ENCODE measurements around the gene FGF3. TPM values are rescaled to one million over a fixed set of nuclear protein-coding genes. Genes with fewer than 3 reads are reported as not detected.

The FGF3 gene
- total RNA-seq, 2 experiments from 2014 or later, result not detected

DNA sequence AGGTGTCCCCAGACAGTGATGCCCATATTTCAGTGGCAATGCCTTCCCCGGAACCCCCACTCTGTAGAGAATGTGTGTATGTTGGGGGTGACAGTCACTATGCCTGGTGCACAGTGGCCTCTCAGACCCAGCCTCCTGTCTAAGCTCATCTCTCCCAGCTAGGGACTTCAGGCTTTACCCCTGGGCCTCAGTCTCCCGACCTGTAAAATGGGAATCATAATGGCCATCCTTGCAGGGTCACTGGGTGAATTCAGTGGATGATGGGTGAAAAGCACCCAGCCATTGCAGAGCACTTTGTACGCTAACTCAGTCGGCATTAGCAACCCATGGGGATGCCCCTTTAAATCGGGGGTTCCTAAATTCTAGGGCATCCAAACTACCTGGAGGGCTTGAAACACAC, 18.9 kb downstream of the FGF3 start:
- DNase-seq, result no peak
- no peak overlapping the region for H3K4me3 Mint-ChIP-seq
- POLR2A ChIA-PET, result no interaction called here
- no peaks in the 10 kb centered on the region for H3K9me3 Mint-ChIP-seq (ENCODE audit: low read depth)
- ATAC-seq, result no peak
- H3K4me1 Mint-ChIP-seq, result no peaks in the 10 kb centered on the region
- H3K27ac Mint-ChIP-seq, result no peak overlapping the region
- no peaks in the 10 kb centered on the region for H3K36me3 Mint-ChIP-seq (ENCODE audit: low read depth)
- intact Hi-C loops (cut with DNase I, micrococcal nuclease), result loop anchor here in 1 of 2 experiments (10.0 kb wide), 1 partner anchor 95 kb away; the partner anchor contains the start of gene FGF19
- CTCF ChIA-PET, result interaction anchor here (0.6 kb wide), 2 partner anchors 85 to 488 kb away, joined by 3 read pairs; no protein-coding TSS in a partner anchor
- H3K27me3 Mint-ChIP-seq, result no peaks in the 10 kb centered on the region

GRCh38 chr11:69799582-69799981, 19.6 kb downstream of the FGF3 start:
- H3K36me3 Mint-ChIP-seq (ENCODE audit: low read depth), result no peaks in the 10 kb centered on the region
- intact Hi-C loops (cut with DNase I, micrococcal nuclease), result no loop called here
- ChIA-PET CTCF (interaction anchor here (0.6 kb wide), 1 partner anchor 86 kb away, joined by 3 read pairs; no protein-coding TSS in a partner anchor), POLR2A (no interaction called here)
- DNase-seq, result peak; percentile 16
- H3K27me3 Mint-ChIP-seq, result no peaks in the 10 kb centered on the region
- H3K27ac Mint-ChIP-seq, result no peak overlapping the region
- H3K4me3 Mint-ChIP-seq, result no peak overlapping the region
- H3K9me3 Mint-ChIP-seq (ENCODE audit: low read depth), result no peaks in the 10 kb centered on the region
- peak; percentile 77 for ATAC-seq
- no peaks in the 10 kb centered on the region for H3K4me1 Mint-ChIP-seq

DNA sequence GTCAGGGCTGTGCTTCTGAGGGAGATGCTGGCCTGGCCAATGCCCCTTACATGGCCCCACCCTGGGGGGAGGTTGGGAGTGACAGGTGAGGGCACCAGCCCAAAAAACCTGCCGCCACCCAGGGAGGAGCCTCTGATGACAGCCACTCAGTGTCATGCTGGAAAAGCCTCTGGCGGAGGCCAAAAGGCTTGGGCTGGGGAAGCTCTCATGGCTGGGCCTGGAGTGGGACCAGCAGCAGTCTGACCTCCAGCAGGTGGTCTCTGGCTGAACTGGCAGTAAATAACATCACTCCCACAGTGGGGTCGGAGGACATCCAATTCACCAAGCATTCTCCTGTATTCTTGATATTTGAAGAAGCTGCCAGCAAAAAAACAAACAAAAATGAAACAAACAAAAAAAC, 20.1 kb downstream of the FGF3 start:
- Mint-ChIP-seq H3K36me3 (ENCODE audit: low read depth) (no peaks in the 10 kb centered on the region), H3K9me3 (ENCODE audit: low read depth) (no peaks in the 10 kb centered on the region), H3K4me3 (no peak overlapping the region), H3K27me3 (no peaks in the 10 kb centered on the region), H3K4me1 (no peaks in the 10 kb centered on the region), H3K27ac (no peak overlapping the region)
- ATAC-seq (no peak), DNase-seq (no peak)
- ChIA-PET CTCF (no interaction called here), POLR2A (no interaction called here)
- intact Hi-C loops (cut with DNase I, micrococcal nuclease), result no loop called here

GRCh38 chr11:69797737-69798528, 21.3 kb downstream of the FGF3 start:
- no peaks in the 10 kb centered on the region for H3K4me1 Mint-ChIP-seq
- ChIA-PET POLR2A (no interaction called here), CTCF (interaction anchor here (0.6 to 0.7 kb wide), 2 partner anchors 97 to 112 kb away, joined by 3 to 4 read pairs; no protein-coding TSS in a partner anchor)
- no peaks in the 10 kb centered on the region for H3K36me3 Mint-ChIP-seq (ENCODE audit: low read depth)
- DNase-seq, result no peak
- ATAC-seq, result no peak
- intact Hi-C loops (cut with DNase I, micrococcal nuclease), result no loop called here
- H3K27me3 Mint-ChIP-seq, result no peaks in the 10 kb centered on the region
- H3K9me3 Mint-ChIP-seq (ENCODE audit: low read depth), result no peaks in the 10 kb centered on the region
- H3K27ac Mint-ChIP-seq, result no peak overlapping the region
- H3K4me3 Mint-ChIP-seq, result no peak overlapping the region

GRCh38 chr11:69797156-69797555, 22.1 kb downstream of the FGF3 start:
- ATAC-seq, result no peak
- Mint-ChIP-seq H3K27ac (no peak overlapping the region), H3K9me3 (ENCODE audit: low read depth) (no peaks in the 10 kb centered on the region), H3K36me3 (ENCODE audit: low read depth) (no peaks in the 10 kb centered on the region), H3K4me3 (no peak overlapping the region), H3K4me1 (no peaks in the 10 kb centered on the region), H3K27me3 (no peaks in the 10 kb centered on the region)
- CTCF ChIA-PET, result no interaction called here
- intact Hi-C loops (cut with DNase I, micrococcal nuclease), result no loop called here
- no peak for DNase-seq
- POLR2A ChIA-PET, result no interaction called here

- ChIA-PET POLR2A (no interaction called here), CTCF (no interaction called here)
- ATAC-seq (no peak), DNase-seq (no peak)
- intact Hi-C loops (cut with DNase I, micrococcal nuclease), result no loop called here
- Mint-ChIP-seq H3K27me3 (no peaks in the 10 kb centered on the region), H3K4me1 (no peaks in the 10 kb centered on the region), H3K9me3 (ENCODE audit: low read depth) (no peaks in the 10 kb centered on the region), H3K27ac (no peak overlapping the region), H3K36me3 (ENCODE audit: low read depth) (no peaks in the 10 kb centered on the region), H3K4me3 (no peak overlapping the region)
Measured at GRCh38 chr11:69796063-69796462, 23.2 kb downstream of the FGF3 start.

- Mint-ChIP-seq H3K9me3 (ENCODE audit: low read depth) (no peaks in the 10 kb centered on the region), H3K36me3 (ENCODE audit: low read depth) (no peaks in the 10 kb centered on the region), H3K27me3 (no peaks in the 10 kb centered on the region), H3K27ac (no peak overlapping the region), H3K4me3 (no peak overlapping the region), H3K4me1 (no peaks in the 10 kb centered on the region)
- DNase-seq (no peak), ATAC-seq (no peak)
- ChIA-PET POLR2A (no interaction called here), CTCF (interaction anchor here (0.6 kb wide), 1 partner anchor 425 kb away, joined by 4 read pairs; no protein-coding TSS in a partner anchor)
- intact Hi-C loops (cut with DNase I, micrococcal nuclease), result no loop called here
Measured at GRCh38 chr11:69791276-69792180, 27.7 kb downstream of the FGF3 start.

DNA sequence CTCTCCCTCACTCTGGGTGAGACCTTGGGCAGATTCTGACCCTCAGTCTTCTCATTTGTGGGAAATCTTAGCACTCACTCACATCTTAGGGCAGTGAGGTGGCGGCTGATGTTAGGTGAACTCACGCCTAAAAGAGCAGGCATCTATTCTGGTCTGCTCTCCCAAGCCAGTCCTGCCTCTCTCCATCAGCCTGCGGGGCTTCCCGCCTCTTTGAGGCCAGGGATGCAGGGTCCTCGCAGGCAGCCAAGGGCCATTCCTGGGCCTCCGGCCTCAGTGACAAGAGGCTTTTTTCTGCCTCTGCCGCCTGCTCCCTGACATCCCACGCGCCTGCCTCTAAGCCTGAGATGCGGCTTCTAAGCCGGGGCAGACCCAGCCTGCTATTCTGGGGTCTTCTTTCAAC, 30.3 kb downstream of the FGF3 start:
- ChIA-PET POLR2A (no interaction called here), CTCF (no interaction called here)
- H3K27me3 Mint-ChIP-seq, result no peaks in the 10 kb centered on the region
- H3K9me3 Mint-ChIP-seq (ENCODE audit: low read depth), result no peaks in the 10 kb centered on the region
- ATAC-seq (no peak), DNase-seq (no peak)
- intact Hi-C loops (cut with DNase I, micrococcal nuclease), result no loop called here
- no peak overlapping the region for H3K4me3 Mint-ChIP-seq
- H3K27ac Mint-ChIP-seq, result no peak overlapping the region
- no peaks in the 10 kb centered on the region for H3K4me1 Mint-ChIP-seq
- no peaks in the 10 kb centered on the region for H3K36me3 Mint-ChIP-seq (ENCODE audit: low read depth)

DNA sequence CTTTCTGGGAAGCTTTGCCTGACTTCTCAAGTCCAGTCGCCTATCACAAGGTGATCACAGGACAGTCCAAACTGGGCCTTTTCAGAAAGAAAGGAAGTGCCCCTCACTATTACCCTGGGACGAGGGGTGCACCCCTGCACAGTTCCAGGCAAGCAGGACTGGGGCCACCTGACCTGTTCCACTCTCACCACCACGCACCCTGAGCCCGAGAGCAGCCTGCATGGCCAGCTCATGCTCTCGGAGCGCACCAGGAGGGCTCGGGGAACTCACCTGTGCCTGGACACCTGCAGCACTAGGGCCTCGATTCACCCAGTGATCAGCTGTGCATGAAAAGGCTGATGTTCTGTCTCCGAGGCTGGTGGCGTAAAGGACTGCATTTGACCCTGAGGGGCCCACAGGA, 31.3 kb downstream of the FGF3 start:
- H3K4me3 Mint-ChIP-seq, result no peak overlapping the region
- intact Hi-C loops (cut with DNase I, micrococcal nuclease), result no loop called here
- no peaks in the 10 kb centered on the region for H3K9me3 Mint-ChIP-seq (ENCODE audit: low read depth)
- DNase-seq, result no peak
- no peak for ATAC-seq
- H3K27me3 Mint-ChIP-seq, result peaks cover under 1% of the 10 kb centered on the region
- CTCF ChIA-PET, result interaction anchor here (0.7 kb wide), 1 partner anchor 546 kb away, joined by 3 read pairs; no protein-coding TSS in a partner anchor
- H3K4me1 Mint-ChIP-seq, result no peaks in the 10 kb centered on the region
- no peak overlapping the region for H3K27ac Mint-ChIP-seq
- POLR2A ChIA-PET, result no interaction called here
- H3K36me3 Mint-ChIP-seq (ENCODE audit: low read depth), result no peaks in the 10 kb centered on the region

- ChIA-PET POLR2A (no interaction called here), CTCF (interaction anchor here (0.6 to 0.7 kb wide), 2 partner anchors 103 to 545 kb away, joined by 3 read pairs; no protein-coding TSS in a partner anchor)
- intact Hi-C loops (cut with DNase I, micrococcal nuclease), result no loop called here
- ATAC-seq (no peak), DNase-seq (no peak)
- Mint-ChIP-seq H3K36me3 (ENCODE audit: low read depth) (no peaks in the 10 kb centered on the region), H3K4me3 (no peak overlapping the region), H3K4me1 (no peaks in the 10 kb centered on the region), H3K27me3 (peaks cover 2% of the 10 kb centered on the region), H3K27ac (no peak overlapping the region), H3K9me3 (ENCODE audit: low read depth) (no peaks in the 10 kb centered on the region)
Measured at GRCh38 chr11:69787457-69787856, 31.8 kb downstream of the FGF3 start.

DNA sequence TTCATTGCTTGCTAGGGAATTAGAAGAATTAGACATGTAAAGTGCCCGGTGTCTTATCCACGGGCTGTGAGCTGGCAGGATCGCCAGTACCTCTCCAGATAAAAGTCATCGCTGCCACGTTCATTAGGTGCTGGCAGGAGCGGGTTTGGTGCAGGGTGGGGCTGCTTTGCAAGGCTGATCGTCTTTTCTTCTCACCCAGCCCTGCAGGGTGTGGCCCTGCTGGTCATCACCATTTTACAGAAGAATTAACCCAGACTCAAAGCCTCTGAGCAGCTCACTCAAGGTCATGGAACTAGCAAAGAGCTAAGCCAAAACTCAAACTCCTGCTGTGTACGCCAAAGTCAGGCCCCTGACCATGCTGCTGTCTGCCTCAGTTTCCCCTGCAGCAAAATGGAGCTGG, 38.0 kb downstream of the FGF3 start:
- DNase-seq, result no peak
- ChIA-PET CTCF (no interaction called here), POLR2A (no interaction called here)

DNA sequence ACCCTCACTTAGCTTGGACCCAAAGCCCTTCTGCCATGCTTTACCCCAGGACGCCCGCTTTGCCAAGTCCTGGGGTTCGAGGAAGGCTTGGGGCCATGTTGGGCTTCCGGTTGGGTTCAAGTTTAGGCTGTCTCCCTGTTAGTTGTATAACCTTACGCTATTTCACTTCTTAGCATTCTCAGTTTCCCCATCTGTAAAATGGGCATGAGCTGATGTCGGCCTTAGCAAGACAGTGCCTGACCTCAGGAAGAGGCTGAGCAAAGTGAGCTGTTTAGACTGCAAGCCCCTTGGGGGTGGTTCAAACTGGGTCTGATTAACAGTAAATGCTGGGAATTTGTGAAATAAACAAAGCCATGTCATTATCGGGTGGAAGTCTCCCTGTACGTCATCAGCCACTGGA, 40.8 kb downstream of the FGF3 start:
- intact Hi-C loops (cut with DNase I, micrococcal nuclease), result no loop called here
- peaks cover 25% of the 10 kb centered on the region for H3K27me3 Mint-ChIP-seq
- ATAC-seq (no peak), DNase-seq (no peak)
- H3K9me3 Mint-ChIP-seq (ENCODE audit: low read depth), result no peaks in the 10 kb centered on the region
- H3K4me1 Mint-ChIP-seq, result no peaks in the 10 kb centered on the region
- no peak overlapping the region for H3K4me3 Mint-ChIP-seq
- no peaks in the 10 kb centered on the region for H3K36me3 Mint-ChIP-seq (ENCODE audit: low read depth)
- POLR2A ChIA-PET, result interaction anchor here (0.6 kb wide), 1 partner anchor 379 kb away, joined by 5 read pairs; no protein-coding TSS in a partner anchor
- CTCF ChIA-PET, result no interaction called here
- no peak overlapping the region for H3K27ac Mint-ChIP-seq

More for the DNA sequence above, 38.0 kb downstream of the FGF3 start:
- H3K27ac Mint-ChIP-seq, result no peak overlapping the region
- H3K4me1 Mint-ChIP-seq, result no peaks in the 10 kb centered on the region
- peaks cover 16% of the 10 kb centered on the region for H3K27me3 Mint-ChIP-seq
- no peaks in the 10 kb centered on the region for H3K36me3 Mint-ChIP-seq (ENCODE audit: low read depth)
- intact Hi-C loops (cut with DNase I, micrococcal nuclease), result no loop called here
- H3K4me3 Mint-ChIP-seq, result no peak overlapping the region
- ATAC-seq, result no peak
- H3K9me3 Mint-ChIP-seq (ENCODE audit: low read depth), result no peaks in the 10 kb centered on the region

All from activated CD4-positive, alpha-beta T cell treated with anti-CD3 and anti-CD28 coated beads for 36 hours (primary cell).